ENCODE results near the gene MRPL2.
A peak's percentile ranks its signal among the peaks of the same experiment; 100 is the strongest.

MRPL2 gene

GRCh38 chr6:43059168-43060033 is at the start of gene MRPL2, which contains the start of gene KLC4:
Gene MRPL2, minus strand, starts transcription at chr6:43059434. Its CDS starts 53 bp downstream, at chr6:43059381.
Gene KLC4, plus strand, starts transcription at chr6:43059631. Its CDS starts 1,705 bp downstream, at chr6:43061336.
- peak; percentile 99 for DNase-seq (ENCODE audit: low spot score)

GRCh38 chr6:43107344-43108062 is 48.3 kb upstream of the MRPL2 start:
- no peak for DNase-seq (ENCODE audit: low spot score)

GRCh38 chr6:43105538-43106222 is 46.4 kb upstream of the MRPL2 start:
- no peak for DNase-seq (ENCODE audit: low spot score)

- DNase-seq (ENCODE audit: low spot score): no peak
These were observed 44.1 kb upstream of the MRPL2 start for GRCh38 chr6:43103253-43103876.

- DNase-seq (ENCODE audit: low spot score): no peak
These were observed 42.3 kb upstream of the MRPL2 start for GRCh38 chr6:43101497-43101896.

- DNase-seq (ENCODE audit: low spot score): no peak
These were observed 38.3 kb upstream of the MRPL2 start for GRCh38 chr6:43097502-43097901.

GRCh38 chr6:43097098-43097489 is 37.9 kb upstream of the MRPL2 start:
- no peak for DNase-seq (ENCODE audit: low spot score)

- DNase-seq (ENCODE audit: low spot score): peak; percentile 72
These were observed 37.3 kb upstream of the MRPL2 start for GRCh38 chr6:43096451-43097097.

GRCh38 chr6:43095939-43096338 is 36.7 kb upstream of the MRPL2 start:
- no peak for DNase-seq (ENCODE audit: low spot score)

- peak; percentile 83 for DNase-seq (ENCODE audit: low spot score)
These were observed 34.4 kb upstream of the MRPL2 start for GRCh38 chr6:43093436-43094289.

GRCh38 chr6:43092635-43093034 is 33.4 kb upstream of the MRPL2 start:
- no peak for DNase-seq (ENCODE audit: low spot score)

GRCh38 chr6:43091436-43091991 is 32.3 kb upstream of the MRPL2 start:
- DNase-seq (ENCODE audit: low spot score): no peak

GRCh38 chr6:43091020-43091419 is 31.8 kb upstream of the MRPL2 start:
- no peak for DNase-seq (ENCODE audit: low spot score)

GRCh38 chr6:43090559-43090956 is 31.3 kb upstream of the MRPL2 start:
- DNase-seq (ENCODE audit: low spot score): no peak

- DNase-seq (ENCODE audit: low spot score): peak; percentile 62
These were observed 30.8 kb upstream of the MRPL2 start for GRCh38 chr6:43089874-43090558.

GRCh38 chr6:43089467-43089866 is 30.2 kb upstream of the MRPL2 start:
- no peak for DNase-seq (ENCODE audit: low spot score)

- DNase-seq (ENCODE audit: low spot score): no peak
These were observed 29.4 kb upstream of the MRPL2 start for GRCh38 chr6:43088654-43089056.

- no peak for DNase-seq (ENCODE audit: low spot score)
These were observed 26.9 kb upstream of the MRPL2 start for GRCh38 chr6:43086022-43086658.

All from AG08395 (cell line).